IMR-90 (cell line): ENCODE results near the gene EFS. TPM values are rescaled to one million over a fixed set of nuclear protein-coding genes. Genes with fewer than 3 reads are reported as not detected.

Experiments
- ATAC-seq: fragments of 200-7000 bp; cut with Tn5 transposase; 2 replicates; pipeline ENCODE4 v1.9.1; 2020; ENCODE audit warnings: low read depth, mild to moderate bottlenecking, moderate library complexity
- BruUV-seq: library from RNA; stranded (reverse); fragments of 400-500 nt; replicated peaks from 2 replicates; lab custom pipeline; 2021; lab: Mats Ljungman, UMichigan
- CTCF ChIA-PET: fragments of 300-600 bp; formaldehyde crosslinking; extraction: SDS; loops from one replicate; lab custom pipeline; 2021; ENCODE audit warnings: antibody characterized with exemption; lab: Yijun Ruan, JAX
- POLR2A ChIA-PET: fragments of 300-600 bp; sonication (Branson Sonifier 250); formaldehyde crosslinking; loops from one replicate; lab custom pipeline; 2022; ENCODE audit warnings: antibody characterized with exemption; ENCODE audit not compliant: unreplicated experiment; lab: Charles Lee
- DNase-seq: peaks from one replicate; pipeline ENCODE4 v3.0.0; 2013
- H2AFZ ChIP-seq: replicated peaks from 2 replicates; pipeline ENCODE3; 2013; ENCODE audit warnings: low read length, mild to moderate bottlenecking; ENCODE audit not compliant: poor library complexity
- H2AK5ac ChIP-seq: 2 replicates; pipeline ENCODE4 v1.6.1; 2013; ENCODE audit warnings: low read depth, low read length, inconsistent platforms
- H2AK9ac ChIP-seq: replicated peaks from 2 replicates; pipeline ENCODE3; 2013; ENCODE audit warnings: mild to moderate bottlenecking, low read depth, low read length, moderate library complexity; ENCODE audit not compliant: poor library complexity
- H2BK120ac ChIP-seq: 2 replicates; pipeline ENCODE4 v1.6.1; 2013; ENCODE audit warnings: low read depth, low read length, inconsistent platforms
- H2BK15ac ChIP-seq: 3 replicates; pipeline ENCODE4 v1.6.1; 2013; ENCODE audit warnings: low read depth, low read length, inconsistent platforms
- H2BK20ac ChIP-seq: 2 replicates; pipeline ENCODE4 v1.6.1; 2013; ENCODE audit warnings: low read depth, mild to moderate bottlenecking, inconsistent platforms, low read length, moderate library complexity
- H2BK5ac ChIP-seq: 2 replicates; pipeline ENCODE4 v1.6.1; 2013; ENCODE audit warnings: mild to moderate bottlenecking, low read depth, low read length, inconsistent platforms; ENCODE audit not compliant: poor library complexity, severe bottlenecking
- H3K14ac ChIP-seq: replicated peaks from 2 replicates; pipeline ENCODE4 v1.6.1; 2013; ENCODE audit warnings: low read depth, low read length, inconsistent platforms
- H3K18ac ChIP-seq: 2 replicates; pipeline ENCODE4 v1.6.1; 2013; ENCODE audit warnings: low read depth, low read length, control low read depth
- H3K23ac ChIP-seq: 2 replicates; pipeline ENCODE4 v1.6.1; 2013; ENCODE audit warnings: low read depth, low read length, inconsistent platforms
- H3K27ac ChIP-seq: 2 replicates; pipeline ENCODE4 v1.5.1; 2013; ENCODE audit warnings: mild to moderate bottlenecking, control low read depth, low read length; ENCODE audit not compliant: insufficient read depth
- H3K27me3 ChIP-seq: 2 replicates; pipeline ENCODE4 v1.6.1; 2013; ENCODE audit warnings: low read length; ENCODE audit not compliant: control insufficient read depth, insufficient read depth
- H3K36me3 ChIP-seq: 2 replicates; pipeline ENCODE4 v1.6.1; 2013; ENCODE audit warnings: low read length, mixed read lengths; ENCODE audit not compliant: control insufficient read depth, insufficient read depth
- H3K4ac ChIP-seq: 2 replicates; pipeline ENCODE4 v1.6.1; 2013; ENCODE audit warnings: low read depth, low read length, inconsistent platforms
- H3K4me1 ChIP-seq: 2 replicates; pipeline ENCODE4 v1.6.1; 2013; ENCODE audit warnings: low read length, mixed read lengths; ENCODE audit not compliant: control insufficient read depth, insufficient read depth
- H3K4me2 ChIP-seq: 2 replicates; pipeline ENCODE4 v1.6.1; 2013; ENCODE audit warnings: low read depth, mild to moderate bottlenecking, control low read depth, low read length, moderate library complexity
- H3K4me3 ChIP-seq: 2 replicates; pipeline ENCODE4 v1.5.1; 2013; ENCODE audit warnings: low read depth, mild to moderate bottlenecking, control low read depth, low read length, moderate library complexity; ENCODE audit not compliant: insufficient read depth
- H3K56ac ChIP-seq: 2 replicates; pipeline ENCODE4 v1.6.1; 2013; ENCODE audit warnings: low read length, inconsistent platforms; ENCODE audit not compliant: insufficient read depth; ENCODE audit errors: extremely low read depth
- H3K79me1 ChIP-seq, 2 experiments: 2 replicates each; pipeline ENCODE4 v1.6.1; 2013; ENCODE audit warnings: low read length in 2 of 2, inconsistent platforms in 1 of 2, low read depth in 1 of 2
- H3K9ac ChIP-seq: 2 replicates; pipeline ENCODE4 v1.6.1; 2013; ENCODE audit warnings: low read depth, low read length, control low read depth
- H3K9me1 ChIP-seq: 2 replicates; pipeline ENCODE4 v1.6.1; 2013; ENCODE audit warnings: low read length, inconsistent platforms; ENCODE audit not compliant: insufficient read depth
- H3K9me3 ChIP-seq: 2 replicates; pipeline ENCODE4 v1.6.1; 2013; ENCODE audit warnings: low read length; ENCODE audit not compliant: control insufficient read depth, insufficient read depth
- H4K20me1 ChIP-seq: 2 replicates; pipeline ENCODE4 v1.6.1; 2013; ENCODE audit warnings: low read length, inconsistent platforms; ENCODE audit not compliant: insufficient read depth
- H4K5ac ChIP-seq: 2 replicates; pipeline ENCODE4 v1.6.1; 2013; ENCODE audit warnings: mild to moderate bottlenecking, low read depth, low read length, control low read depth
- H4K8ac ChIP-seq, 2 experiments: 2 replicates each; pipeline ENCODE4 v1.6.1; 2013; ENCODE audit warnings: low read depth in 2 of 2, low read length in 2 of 2, control low read depth in 1 of 2, inconsistent platforms in 1 of 2
- H4K91ac ChIP-seq: 2 replicates; pipeline ENCODE4 v1.6.1; 2013; ENCODE audit warnings: low read depth, low read length, inconsistent platforms; ENCODE audit not compliant: insufficient read depth
- BHLHE40 ChIP-seq: fragments of 150-350 bp; IDR thresholded peaks from 2 replicates; pipeline ENCODE4 v1.6.1; 2016; ENCODE audit warnings: mild to moderate bottlenecking, low read depth, low read length
- CEBPB ChIP-seq: IDR thresholded peaks from 2 replicates; pipeline ENCODE4 v1.6.1; 2012; ENCODE audit warnings: low read depth, low read length, improper control_type of control experiment
- CHD1 ChIP-seq: IDR thresholded peaks from 2 replicates; pipeline ENCODE4 v1.6.1; 2012; ENCODE audit warnings: low read depth, low read length, improper control_type of control experiment
- FOS ChIP-seq: fragments of 150-350 bp; IDR thresholded peaks from 2 replicates; pipeline ENCODE4 v1.6.1; 2016; ENCODE audit warnings: low read depth, low read length
- MAFK ChIP-seq: IDR thresholded peaks from 2 replicates; pipeline ENCODE4 v1.6.1; 2012; ENCODE audit warnings: low read depth, low read length, improper control_type of control experiment
- MAZ ChIP-seq: IDR thresholded peaks from 2 replicates; pipeline ENCODE4 v1.6.1; 2012; ENCODE audit warnings: low read depth, mild to moderate bottlenecking, low read length, improper control_type of control experiment, moderate library complexity, borderline replicate concordance
- MXI1 ChIP-seq: IDR thresholded peaks from 2 replicates; pipeline ENCODE4 v1.6.1; 2012; ENCODE audit warnings: low read depth, mild to moderate bottlenecking, low read length, moderate library complexity, borderline replicate concordance
- NFE2L2 ChIP-seq: fragments of 150-350 bp; IDR thresholded peaks from 2 replicates; pipeline ENCODE4 v1.6.1; 2016; ENCODE audit warnings: low read depth, mild to moderate bottlenecking, low read length
- POLR2A ChIP-seq: IDR thresholded peaks from 2 replicates; pipeline ENCODE4 v1.6.1; 2012; ENCODE audit warnings: mild to moderate bottlenecking, low read depth, low read length
- RAD21 ChIP-seq: IDR thresholded peaks from 2 replicates; pipeline ENCODE4 v1.6.1; 2012; ENCODE audit warnings: low read length, improper control_type of control experiment
- RCOR1 ChIP-seq: IDR thresholded peaks from 2 replicates; pipeline ENCODE4 v1.6.1; 2012; ENCODE audit warnings: mild to moderate bottlenecking, low read length, improper control_type of control experiment; ENCODE audit not compliant: insufficient replicate concordance
- RFX5 ChIP-seq: IDR thresholded peaks from 2 replicates; pipeline ENCODE4 v1.8.0; 2012; ENCODE audit warnings: low read depth, mild to moderate bottlenecking, low read length, moderate library complexity
- SMC3 ChIP-seq: fragments of 150-350 bp; IDR thresholded peaks from 2 replicates; pipeline ENCODE4 v1.6.1; 2016; ENCODE audit warnings: low read depth, mild to moderate bottlenecking, antibody characterized with exemption, low read length, moderate library complexity
- WGBS, 2 experiments: methylation state at CpG; one replicate each; pipeline versions ENCODE4 v1.1.5 to v1.1.7; 2013; ENCODE audit warnings: missing lambda C conversion rate in 2 of 2; ENCODE audit not compliant: insufficient read length in 1 of 2; ENCODE audit errors: extremely low coverage in 2 of 2; 5-methylcytosine and 5-hydroxymethylcytosine counted together
- dilution Hi-C: fragments of 300-500 bp; cut with HindIII; formaldehyde crosslinking; loops from one replicate; pipeline ENCODE4 v1.14.3; 2018; ENCODE audit warnings: low sequenced_read_pairs; ENCODE audit not compliant: unreplicated experiment
- in situ Hi-C: fragments of 300-500 bp; cut with MboI; formaldehyde crosslinking; loops from 3 replicates; pipeline ENCODE4 v1.14.3; 2019; ENCODE audit warnings: low sequenced_read_pairs, inconsistent platforms, mixed read lengths
- intact Hi-C: fragments of 100-400 bp; cut with micrococcal nuclease; formaldehyde crosslinking; loops from 2 replicates; pipeline ENCODE4 v1.10.0; 2022
- polyA plus RNA-seq, 3 experiments: library from polyadenylated mRNA; depleted of rRNA; stranded (reverse); fragments of >200 nt; gene quantifications; 2 replicates each; pipeline ENCODE4 v1.2.3, GENCODE V29; 2012; ENCODE audit warnings: low replicate concordance in 1 of 3
- total RNA-seq: library from RNA; depleted of rRNA; stranded (reverse); fragments of >200 nt; gene quantifications from 2 replicates; pipeline ENCODE4 v1.2.3, GENCODE V29; 2012
- TF ChIP-seq, protein P1 (sequence below): fragments of 150-350 bp; IDR thresholded peaks from 2 replicates; pipeline ENCODE4 v1.6.1; 2017; ENCODE audit warnings: mild to moderate bottlenecking, antibody characterized with exemption, low read length, low read depth
- TF ChIP-seq, protein P2 (sequence below): conservative IDR thresholded peaks from 2 replicates; pipeline ENCODE4 v1.5.1; 2012; ENCODE audit warnings: mild to moderate bottlenecking, low read depth, low read length, improper control_type of control experiment
- TF ChIP-seq, protein P3 (sequence below): fragments of 150-350 bp; IDR thresholded peaks from 2 replicates; pipeline ENCODE4 v1.6.1; 2016; ENCODE audit warnings: low read depth, mild to moderate bottlenecking, low read length, moderate library complexity, borderline replicate concordance

The EFS gene
- total and polyA plus RNA-seq, 2 of the 4 experiments (the other 2 are of a cell fraction) = 2.2 to 11.6 TPM

DNA sequence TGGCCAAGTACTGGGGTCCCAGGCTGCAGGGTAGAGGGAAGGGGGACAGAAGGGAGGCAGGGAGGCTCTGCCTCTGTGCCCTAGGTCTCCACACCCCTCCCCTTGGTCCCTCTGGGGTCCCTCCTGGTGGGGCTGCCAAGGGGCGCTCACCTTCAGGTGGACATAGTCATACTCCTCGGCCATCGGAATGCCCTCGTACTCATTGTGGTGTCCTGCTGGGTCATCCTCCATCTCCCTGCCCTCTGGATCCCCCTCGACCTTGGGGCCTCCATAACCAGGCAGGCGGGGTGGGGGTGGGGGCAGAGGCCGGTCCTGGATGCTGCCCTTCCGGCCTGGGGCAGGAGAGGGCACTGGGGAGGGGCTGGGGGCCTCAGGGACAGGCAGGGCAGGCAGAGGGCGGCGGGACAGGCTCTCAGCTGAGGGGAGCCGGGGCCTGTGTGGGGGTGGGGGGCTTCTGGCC is 5.8 kb downstream of the EFS start:
- H2BK20ac ChIP-seq = no peak overlapping the region
- ChIA-PET CTCF (no interaction called here), POLR2A (no interaction called here)
- H3K36me3 ChIP-seq = peaks cover 36% of the 10 kb centered on the region
- no peak for ATAC-seq
- no peak overlapping the region for H4K5ac ChIP-seq
- dilution Hi-C loops = no loop called here
- no peak overlapping the region for H2AFZ ChIP-seq
- no peak overlapping the region for H3K23ac ChIP-seq
- H2AK5ac ChIP-seq = no peak overlapping the region
- intact Hi-C loops = no loop called here
- peaks cover 12% of the 10 kb centered on the region; the same call in 1 of the 2 replicates for H4K20me1 ChIP-seq
- H3K4me1 ChIP-seq = peaks cover 4% of the 10 kb centered on the region
- H3K27me3 ChIP-seq = no peaks in the 10 kb centered on the region
- no peak overlapping the region for H2BK5ac ChIP-seq
- TF ChIP-seq MXI1 = no peak
- no peak for TF ChIP-seq POLR2A
- no peak for TF ChIP-seq MAFK
- no peak for TF ChIP-seq CEBPB
- no peak for TF ChIP-seq SMC3
- TF ChIP-seq, protein P1, sequence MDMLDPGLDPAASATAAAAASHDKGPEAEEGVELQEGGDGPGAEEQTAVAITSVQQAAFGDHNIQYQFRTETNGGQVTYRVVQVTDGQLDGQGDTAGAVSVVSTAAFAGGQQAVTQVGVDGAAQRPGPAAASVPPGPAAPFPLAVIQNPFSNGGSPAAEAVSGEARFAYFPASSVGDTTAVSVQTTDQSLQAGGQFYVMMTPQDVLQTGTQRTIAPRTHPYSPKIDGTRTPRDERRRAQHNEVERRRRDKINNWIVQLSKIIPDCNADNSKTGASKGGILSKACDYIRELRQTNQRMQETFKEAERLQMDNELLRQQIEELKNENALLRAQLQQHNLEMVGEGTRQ = no peak
- TF ChIP-seq MAZ = no peak
- no peak for TF ChIP-seq RAD21
- TF ChIP-seq, protein P2, sequence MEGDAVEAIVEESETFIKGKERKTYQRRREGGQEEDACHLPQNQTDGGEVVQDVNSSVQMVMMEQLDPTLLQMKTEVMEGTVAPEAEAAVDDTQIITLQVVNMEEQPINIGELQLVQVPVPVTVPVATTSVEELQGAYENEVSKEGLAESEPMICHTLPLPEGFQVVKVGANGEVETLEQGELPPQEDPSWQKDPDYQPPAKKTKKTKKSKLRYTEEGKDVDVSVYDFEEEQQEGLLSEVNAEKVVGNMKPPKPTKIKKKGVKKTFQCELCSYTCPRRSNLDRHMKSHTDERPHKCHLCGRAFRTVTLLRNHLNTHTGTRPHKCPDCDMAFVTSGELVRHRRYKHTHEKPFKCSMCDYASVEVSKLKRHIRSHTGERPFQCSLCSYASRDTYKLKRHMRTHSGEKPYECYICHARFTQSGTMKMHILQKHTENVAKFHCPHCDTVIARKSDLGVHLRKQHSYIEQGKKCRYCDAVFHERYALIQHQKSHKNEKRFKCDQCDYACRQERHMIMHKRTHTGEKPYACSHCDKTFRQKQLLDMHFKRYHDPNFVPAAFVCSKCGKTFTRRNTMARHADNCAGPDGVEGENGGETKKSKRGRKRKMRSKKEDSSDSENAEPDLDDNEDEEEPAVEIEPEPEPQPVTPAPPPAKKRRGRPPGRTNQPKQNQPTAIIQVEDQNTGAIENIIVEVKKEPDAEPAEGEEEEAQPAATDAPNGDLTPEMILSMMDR = no peak
- no peak for TF ChIP-seq CHD1
- TF ChIP-seq, protein P3, sequence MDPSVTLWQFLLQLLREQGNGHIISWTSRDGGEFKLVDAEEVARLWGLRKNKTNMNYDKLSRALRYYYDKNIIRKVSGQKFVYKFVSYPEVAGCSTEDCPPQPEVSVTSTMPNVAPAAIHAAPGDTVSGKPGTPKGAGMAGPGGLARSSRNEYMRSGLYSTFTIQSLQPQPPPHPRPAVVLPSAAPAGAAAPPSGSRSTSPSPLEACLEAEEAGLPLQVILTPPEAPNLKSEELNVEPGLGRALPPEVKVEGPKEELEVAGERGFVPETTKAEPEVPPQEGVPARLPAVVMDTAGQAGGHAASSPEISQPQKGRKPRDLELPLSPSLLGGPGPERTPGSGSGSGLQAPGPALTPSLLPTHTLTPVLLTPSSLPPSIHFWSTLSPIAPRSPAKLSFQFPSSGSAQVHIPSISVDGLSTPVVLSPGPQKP = no peak
- TF ChIP-seq BHLHE40 = no peak
- no peak for TF ChIP-seq FOS
- TF ChIP-seq RCOR1 = no peak
- no peak for TF ChIP-seq RFX5
- TF ChIP-seq NFE2L2 = no peak
- WGBS, 2 experiments = 100% methylated on average over 1 of the region's 11 CpGs; no CpG with 5 or more reads in 1 of the 2 experiments
- no peak overlapping the region for H3K56ac ChIP-seq
- H2BK15ac ChIP-seq = no peak overlapping the region
- H3K27ac ChIP-seq = no peak overlapping the region
- peaks cover 11% of the 10 kb centered on the region; the same call in 1 of the 2 replicates for H3K9me1 ChIP-seq
- H2BK120ac ChIP-seq = no peak overlapping the region
- no peak overlapping the region for H3K14ac ChIP-seq
- H4K8ac ChIP-seq = no peak overlapping the region
- H3K9me3 ChIP-seq = no peaks in the 10 kb centered on the region
- no peak overlapping the region for H3K9ac ChIP-seq
- H4K91ac ChIP-seq = no peak overlapping the region
- in situ Hi-C loops = no loop called here
- BruUV-seq = no TSS peak
- H3K79me1 ChIP-seq = peaks cover 9 to 30% of the 10 kb centered on the region in 2 experiments; a peak in 3 of 4 replicates
- H3K18ac ChIP-seq = no peak overlapping the region
- no peak overlapping the region for H3K4ac ChIP-seq
- no peak overlapping the region for H2AK9ac ChIP-seq
- H3K4me3 ChIP-seq = no peak overlapping the region
- H3K4me2 ChIP-seq = no peak overlapping the region
- DNase-seq = no peak
